ENCODE results near the gene GRHPR.
"Not testable (repeated sequence)": the region's sequence is repeated elsewhere in the genome, so short reads cannot be mapped to it uniquely, and the experiment has no call there.

Gene GRHPR

GRCh38 chr9:37451628-37452027 lies 29.1 kb downstream of the GRHPR start:
- DNase-seq: no peak

- no peak for DNase-seq
These were observed 30.1 kb downstream of the GRHPR start for GRCh38 chr9:37452611-37453010.

- DNase-seq: no peak
These were observed 31.3 kb downstream of the GRHPR start for GRCh38 chr9:37453827-37454226.

- no peak for DNase-seq
These were observed 31.7 kb downstream of the GRHPR start for GRCh38 chr9:37454238-37454637.

- DNase-seq: no peak
These were observed 33.6 kb downstream of the GRHPR start for GRCh38 chr9:37455884-37456647.

GRCh38 chr9:37456817-37457216 lies 34.3 kb downstream of the GRHPR start:
- no peak for DNase-seq

GRCh38 chr9:37464006-37464405 lies 41.5 kb downstream of the GRHPR start:
- no peak for DNase-seq

GRCh38 chr9:37464426-37465248 lies 42.1 kb downstream of the GRHPR start:
- no peak for DNase-seq

GRCh38 chr9:37465249-37466036 lies 42.9 kb downstream of the GRHPR start, which contains the start of gene ZBTB5:
Gene ZBTB5 (minus strand): TSS chr9:37465450. CDS start chr9:37442551, 22,899 bp downstream.
- peak; percentile 99 for DNase-seq

GRCh38 chr9:37466037-37466709 lies 43.7 kb downstream of the GRHPR start:
- peak; percentile 65 for DNase-seq

- DNase-seq: not testable (repeated sequence)
These were observed 45.0 kb downstream of the GRHPR start for GRCh38 chr9:37467530-37467929.

- DNase-seq: no peak
These were observed 46.1 kb downstream of the GRHPR start for GRCh38 chr9:37468620-37469019.

GRCh38 chr9:37471942-37472684 lies 49.6 kb downstream of the GRHPR start:
- no peak for DNase-seq

- not testable (repeated sequence) for DNase-seq
These were observed 51.5 kb downstream of the GRHPR start for GRCh38 chr9:37473982-37474381.

GRCh38 chr9:37474438-37474837 lies 51.9 kb downstream of the GRHPR start:
- no peak for DNase-seq

- no peak for DNase-seq
These were observed 54.4 kb downstream of the GRHPR start for GRCh38 chr9:37476930-37477329.

- not testable (repeated sequence) for DNase-seq
These were observed 54.9 kb downstream of the GRHPR start for GRCh38 chr9:37477443-37477842.

GRCh38 chr9:37477987-37478619 lies 55.6 kb downstream of the GRHPR start:
- DNase-seq: not testable (repeated sequence)

- no peak for DNase-seq
These were observed 58.3 kb downstream of the GRHPR start for GRCh38 chr9:37480759-37481158.

GRCh38 chr9:37485389-37486255 lies 63.1 kb downstream of the GRHPR start, which contains the start of gene POLR1E:
Gene POLR1E (plus strand): TSS chr9:37485948. CDS start chr9:37486048, 100 bp downstream.
- DNase-seq: peak; percentile 93
